Stimulated activated CD4-positive, alpha-beta T cell treated with anti-CD3 and anti-CD28 coated beads, TNF-alpha, amount 100 ng/mL, for 48 hours (primary cell): ENCODE measurements around the gene CHN2.

ENCODE experiments used
- DNase-seq, 3 donors: peaks; one replicate each; pipeline ENCODE4 v3.0.0-alpha.2; 2020; ENCODE audit warnings: low read depth in 3 of 3

The CHN2 gene

DNA sequence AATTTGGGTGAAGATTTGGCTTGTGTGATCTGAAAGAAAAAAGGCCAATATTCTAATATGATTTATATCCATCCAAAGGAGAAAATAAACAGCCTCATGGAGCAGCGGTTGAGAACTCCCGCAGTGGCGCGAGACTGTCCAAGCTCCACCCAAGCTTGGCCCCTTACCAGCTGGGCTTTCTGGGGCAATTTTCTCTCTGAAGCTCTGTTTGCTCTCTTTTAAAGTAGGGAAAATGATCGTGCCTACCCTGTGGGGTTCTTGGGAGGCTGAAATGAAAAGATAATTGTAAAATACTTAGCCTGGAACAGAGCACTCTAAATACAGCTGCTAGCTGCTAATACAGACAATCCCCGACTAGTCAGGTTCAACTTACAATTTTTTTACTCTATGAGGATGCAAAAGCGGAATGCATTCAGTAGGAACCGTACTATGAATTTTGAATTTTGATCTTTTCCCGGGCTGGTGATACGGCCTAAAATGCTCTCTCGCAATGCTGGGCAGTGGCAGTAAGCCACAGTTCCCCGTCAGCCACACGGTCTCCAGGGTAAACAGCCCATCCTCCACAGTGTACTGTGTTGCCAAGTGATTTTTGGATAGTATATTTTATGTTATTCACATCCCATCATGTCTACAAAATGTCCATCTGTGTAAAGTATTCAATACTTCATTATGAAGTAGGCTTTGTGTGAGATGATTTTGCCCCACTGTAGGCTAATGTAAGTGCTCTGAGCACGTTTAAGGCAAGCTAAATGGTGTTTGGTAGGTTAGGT is 137.7 kb downstream of the CHN2 start:
- DNase-seq = no peak

DNA sequence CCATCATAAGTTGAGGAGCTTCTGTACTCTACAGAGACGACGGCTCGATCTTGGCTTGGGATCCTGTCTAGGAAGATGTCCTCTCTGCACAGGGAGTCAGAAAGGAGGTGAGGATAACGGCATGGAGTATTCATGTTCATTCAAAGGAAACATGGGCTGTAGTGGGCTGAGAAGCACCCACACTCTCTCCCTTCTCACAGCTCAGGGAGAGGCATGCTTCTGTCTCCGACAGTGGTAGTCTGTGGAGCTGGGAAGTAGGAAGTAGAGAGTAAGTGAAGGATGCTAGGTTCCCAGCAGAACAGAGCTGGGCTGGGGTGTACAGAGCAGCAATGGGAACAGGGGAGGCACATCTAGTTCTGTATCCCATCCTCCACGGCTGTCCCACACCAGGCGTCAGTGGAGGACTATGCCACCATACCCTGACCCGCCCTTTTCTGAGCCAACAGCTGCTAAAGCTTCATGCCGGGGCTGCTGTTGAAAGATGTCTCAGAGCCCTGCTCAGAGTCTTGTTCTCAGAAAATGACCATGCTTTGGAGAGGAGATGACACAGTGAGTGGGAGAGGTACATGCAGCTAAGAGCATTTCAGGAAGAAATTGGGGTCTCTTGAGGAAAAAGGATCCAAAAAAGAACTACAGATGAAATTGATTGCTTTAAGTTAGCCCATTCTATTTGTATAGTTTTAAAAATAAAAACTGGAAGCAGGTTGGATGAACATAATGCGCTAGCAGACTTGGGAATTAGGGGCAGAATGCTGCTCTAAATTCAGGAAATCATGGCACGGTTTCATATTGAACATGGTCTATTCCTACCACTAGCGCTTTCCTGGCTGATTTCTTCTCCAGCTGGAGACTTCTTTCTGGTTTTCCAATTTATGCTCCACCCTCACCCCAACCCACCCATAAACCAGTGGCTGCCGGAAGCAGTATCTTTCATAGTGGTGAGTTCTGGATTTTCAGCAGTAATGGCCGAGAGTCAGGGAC is 138.6 kb downstream of the CHN2 start:
- no peak for DNase-seq

DNA sequence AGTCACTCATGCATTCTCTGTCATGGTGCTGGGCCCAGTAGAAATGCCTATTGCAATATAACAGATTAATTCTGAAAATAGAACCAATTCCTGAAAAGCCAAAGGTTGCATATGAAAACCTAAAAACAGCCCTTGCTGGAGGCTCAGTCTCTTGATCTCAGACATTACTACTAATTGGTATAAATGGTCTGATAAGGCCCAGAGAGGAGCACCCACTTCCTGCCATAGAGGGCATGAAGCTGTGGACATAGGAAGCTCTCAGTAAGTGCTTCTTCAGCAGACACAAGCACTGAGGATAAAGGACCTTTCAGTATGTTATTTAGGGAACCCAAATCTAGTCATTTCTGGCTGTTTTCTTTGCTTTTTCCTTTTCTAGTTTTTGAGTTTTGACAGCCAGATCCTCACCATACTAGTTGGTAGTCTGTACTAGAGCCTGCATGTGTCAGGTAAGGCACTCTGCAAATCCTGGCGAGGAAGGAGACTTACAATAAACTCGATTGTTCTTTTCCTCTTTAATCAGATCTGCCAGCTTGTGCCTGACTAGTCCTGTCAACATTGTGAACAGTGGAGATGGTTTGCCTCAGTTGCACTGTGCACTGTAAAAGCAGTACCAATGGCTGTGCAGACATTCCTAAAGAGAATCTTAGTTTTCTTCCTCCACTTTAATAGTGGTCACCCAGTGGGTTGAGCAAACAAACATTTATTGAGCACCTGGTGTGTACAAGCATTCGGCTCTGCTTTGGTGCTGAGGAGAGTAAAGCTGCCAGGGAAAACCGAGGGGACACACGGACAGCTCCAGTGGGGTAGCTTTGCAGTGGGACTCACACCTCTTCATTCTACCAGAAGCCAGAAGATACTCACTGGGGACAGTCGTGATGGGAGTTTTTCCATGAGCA is 140.9 kb downstream of the CHN2 start:
- DNase-seq = no peak

DNA sequence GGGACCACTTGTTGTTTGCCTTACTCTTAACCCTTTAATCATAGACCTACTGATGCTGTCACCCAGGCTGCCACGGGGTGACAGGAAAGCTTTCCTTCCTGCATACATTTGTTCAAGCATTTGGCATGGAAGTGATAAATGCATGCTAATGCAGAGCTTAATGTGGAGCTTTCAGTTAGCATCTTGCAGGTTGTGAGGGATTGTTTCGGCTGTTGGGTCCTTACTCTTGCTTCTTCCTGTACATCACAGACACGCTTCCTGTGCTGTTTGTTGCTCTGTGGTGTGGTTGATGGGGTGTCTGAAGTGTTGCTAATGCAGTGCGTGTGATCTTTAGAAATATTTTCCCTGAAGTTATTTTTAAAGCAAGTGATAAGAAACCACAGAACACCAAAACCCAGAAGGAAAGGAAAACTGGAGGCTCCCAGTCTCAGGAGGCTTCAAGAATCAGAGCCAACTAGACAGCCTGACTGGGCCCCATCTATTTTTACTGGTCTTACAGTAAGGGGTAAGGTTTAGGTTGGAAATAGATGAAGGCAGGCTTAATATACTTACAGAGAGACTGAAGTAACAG is 143.1 kb downstream of the CHN2 start:
- peak in 1 of 3 donors; percentile 0 for DNase-seq

DNA sequence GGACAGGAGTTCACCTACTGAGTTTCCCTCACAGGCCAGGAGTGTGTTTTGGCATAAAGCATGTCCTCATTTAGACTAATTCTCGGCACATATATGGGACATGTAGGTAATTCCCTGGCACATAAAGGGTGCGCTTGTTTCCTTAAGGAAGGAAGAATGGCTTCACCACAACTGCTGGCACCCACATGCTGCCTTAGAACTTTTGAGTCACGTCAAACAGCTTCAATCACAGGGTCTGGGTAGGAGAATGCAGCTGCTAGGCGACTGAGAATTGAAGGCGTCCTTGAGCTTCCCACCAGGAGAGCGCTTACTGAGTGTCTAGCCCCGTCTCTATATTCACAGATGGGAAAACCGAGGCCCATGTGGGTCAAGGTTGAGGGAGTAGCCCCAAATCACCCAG is 146.1 kb downstream of the CHN2 start:
- no peak for DNase-seq

DNA sequence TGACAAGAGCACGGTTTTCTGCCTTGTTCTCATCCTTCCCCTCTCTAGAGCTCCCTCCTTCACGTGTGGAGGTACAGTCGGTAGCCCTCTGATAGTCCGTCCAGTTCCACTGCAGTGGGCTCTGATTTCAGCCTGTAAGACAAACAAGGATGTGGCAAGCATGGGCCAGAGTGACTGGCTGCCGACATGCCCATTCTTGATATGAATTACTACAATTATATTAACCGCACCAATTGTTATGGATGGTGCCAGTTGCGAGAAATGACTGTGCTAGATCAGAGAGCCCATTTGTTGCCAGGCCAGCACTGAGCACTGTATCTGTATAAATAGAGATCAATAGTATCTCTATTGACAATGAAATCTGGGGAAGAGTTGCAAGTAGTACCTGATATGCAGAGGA is 146.6 kb downstream of the CHN2 start:
- DNase-seq = no peak

DNA sequence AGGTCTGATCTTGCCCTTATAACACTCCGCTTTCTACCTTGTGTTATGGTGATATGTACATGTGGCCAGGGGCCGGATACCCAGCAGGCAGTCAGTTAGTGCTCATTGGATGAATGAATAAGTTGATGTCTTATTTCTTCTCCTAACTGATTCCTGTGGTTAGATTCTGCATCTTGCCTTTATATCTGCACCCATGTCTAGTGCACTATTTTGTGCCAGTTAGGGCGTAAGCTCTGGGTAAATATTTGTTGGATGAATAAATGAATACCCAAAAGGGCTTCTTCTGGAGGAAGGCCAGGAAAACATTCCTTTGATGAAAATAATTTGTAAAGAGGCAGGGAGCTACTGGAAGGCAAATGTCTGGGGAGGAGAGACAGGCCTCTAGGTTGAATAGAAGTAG is 148.2 kb downstream of the CHN2 start:
- DNase-seq = no peak

DNA sequence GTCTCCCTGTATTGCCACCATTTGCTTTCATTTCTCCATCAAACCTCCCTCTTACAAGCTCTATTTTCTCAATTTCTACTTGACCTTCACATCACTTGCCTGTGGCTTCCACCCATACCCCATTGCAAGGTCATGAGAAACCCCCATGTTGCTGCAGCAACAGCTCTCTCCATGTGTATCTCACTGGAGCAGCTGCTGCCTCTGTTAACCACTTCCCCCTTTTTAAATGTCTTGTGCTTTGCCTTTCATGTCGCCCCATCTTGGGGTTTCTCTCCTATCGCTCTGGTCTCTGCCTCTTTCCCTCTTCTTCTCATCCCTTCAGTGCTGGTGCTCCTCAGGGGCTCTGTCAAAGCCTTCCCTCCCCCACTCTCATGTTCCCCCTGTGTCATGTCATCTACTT is 148.8 kb downstream of the CHN2 start:
- DNase-seq = no peak

DNA sequence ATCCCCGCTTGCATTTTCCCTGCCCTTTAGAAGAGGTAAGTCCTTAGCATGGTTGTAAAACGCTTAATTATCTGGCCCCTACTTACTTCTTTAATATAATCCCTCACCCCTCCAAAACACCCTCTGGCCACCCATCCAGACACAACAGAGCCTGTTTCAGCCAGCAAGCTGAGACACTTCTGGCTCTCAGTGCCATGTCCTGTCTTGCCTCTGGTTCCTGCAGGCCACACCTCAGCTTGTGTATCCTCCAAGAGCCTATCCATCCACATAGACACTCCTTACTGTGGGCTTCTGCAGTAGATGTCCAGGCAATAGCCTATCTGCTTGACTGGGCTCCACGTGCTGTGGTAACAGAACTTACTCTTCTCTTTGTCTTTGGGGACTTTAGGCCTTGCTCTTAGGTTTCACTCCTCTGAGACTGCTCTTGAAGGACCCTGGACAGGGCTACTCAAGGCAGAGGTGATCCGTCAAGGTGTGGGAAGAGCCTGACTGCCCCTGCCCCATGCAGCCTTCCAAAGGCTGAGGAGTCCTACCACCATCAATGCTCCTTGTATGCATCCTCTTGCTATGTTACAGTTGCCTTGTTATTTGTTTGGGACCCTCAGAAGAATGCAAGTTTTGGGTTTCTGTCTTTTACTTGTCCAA is 149.9 kb downstream of the CHN2 start:
- no peak for DNase-seq

DNA sequence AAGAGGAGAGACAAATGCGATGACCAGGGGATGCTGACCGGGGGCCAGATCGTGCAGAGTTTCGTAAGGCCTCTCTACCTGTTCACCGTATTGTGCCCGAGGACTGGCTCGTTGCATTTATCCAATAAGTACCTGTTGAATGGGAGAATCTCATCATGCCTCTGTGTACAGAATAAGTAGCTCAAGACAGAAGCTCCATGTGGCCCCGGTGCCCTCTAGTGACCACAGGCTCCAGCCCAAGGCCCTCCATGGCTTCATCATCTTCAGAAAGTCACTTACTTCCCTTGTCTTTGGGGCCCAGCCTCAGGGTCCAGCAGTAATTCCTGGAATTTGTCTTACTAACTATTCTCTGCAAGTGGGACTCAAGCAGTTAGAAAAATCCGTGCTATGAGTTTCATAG is 151.0 kb downstream of the CHN2 start:
- no peak for DNase-seq

DNA sequence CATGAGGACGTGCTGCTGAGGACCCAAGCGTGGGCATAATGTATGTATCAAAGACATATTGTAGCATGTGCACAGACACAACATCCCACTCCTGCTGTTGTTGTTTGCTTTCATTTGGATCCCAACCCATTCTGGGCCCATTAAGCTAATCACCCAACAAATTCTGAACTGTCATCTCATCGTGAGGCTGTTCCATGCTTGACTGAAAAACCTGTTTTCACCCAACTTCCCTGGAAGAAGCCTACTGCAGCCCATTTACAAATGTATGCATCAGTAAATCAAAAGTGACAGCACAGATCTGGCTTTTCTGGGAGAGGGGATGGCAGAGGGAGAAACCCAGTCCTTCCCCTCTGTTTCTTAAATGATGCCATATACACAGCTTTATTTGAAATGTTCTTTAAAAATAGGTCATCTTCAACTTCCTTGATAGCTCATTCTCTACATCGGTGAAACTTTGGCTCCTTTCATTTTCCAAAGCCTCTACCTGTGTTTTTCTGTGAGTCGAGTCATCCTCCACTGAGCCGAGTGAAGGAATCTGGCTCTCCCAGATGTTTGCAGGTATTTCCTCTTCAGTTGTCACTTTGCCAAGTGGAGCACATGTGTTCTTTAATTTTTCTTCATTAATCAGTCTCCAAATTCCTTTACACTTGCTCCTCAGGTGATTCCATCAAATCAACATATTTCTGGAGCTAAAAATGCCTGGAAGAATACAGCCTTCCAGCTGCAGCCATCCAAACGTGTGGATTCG is 151.8 kb downstream of the CHN2 start:
- DNase-seq = no peak

DNA sequence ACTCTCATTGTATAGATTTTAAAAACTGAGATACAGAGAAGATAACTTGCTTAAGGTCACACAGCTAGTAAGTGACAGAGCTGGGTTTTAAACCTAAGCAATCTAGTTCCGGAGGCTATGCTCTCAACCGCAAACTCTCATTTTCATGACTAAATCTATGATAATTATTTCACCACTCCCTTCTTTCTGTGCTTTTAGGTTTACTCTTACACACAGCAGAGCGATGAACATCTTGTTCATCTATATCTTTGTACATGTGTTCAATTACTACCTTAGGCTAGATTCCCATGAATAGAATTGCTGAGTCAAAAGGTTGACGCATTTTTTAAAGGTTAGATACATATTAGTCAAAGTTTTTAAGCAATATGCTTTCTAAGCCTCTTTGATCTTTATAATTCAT is 154.8 kb downstream of the CHN2 start:
- no peak for DNase-seq

DNA sequence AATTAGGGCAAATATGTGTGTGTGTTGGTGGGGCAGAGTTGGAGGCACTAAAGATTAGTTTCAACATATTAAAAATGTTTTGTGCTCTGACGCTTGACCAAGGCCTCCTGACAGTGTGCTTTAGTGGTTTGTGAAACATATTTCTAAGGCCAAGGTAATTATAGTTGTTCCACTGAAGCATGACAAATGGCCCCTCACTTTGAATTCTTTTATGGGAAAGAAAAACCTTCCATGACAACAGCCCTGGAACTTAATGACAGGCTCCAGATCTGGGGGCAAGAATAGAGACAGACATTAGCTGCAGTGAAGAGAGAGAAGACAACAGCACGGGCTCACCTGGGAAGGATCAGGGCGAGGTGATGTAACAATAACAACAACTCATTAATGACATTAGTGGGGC is 155.8 kb downstream of the CHN2 start:
- DNase-seq = no peak

DNA sequence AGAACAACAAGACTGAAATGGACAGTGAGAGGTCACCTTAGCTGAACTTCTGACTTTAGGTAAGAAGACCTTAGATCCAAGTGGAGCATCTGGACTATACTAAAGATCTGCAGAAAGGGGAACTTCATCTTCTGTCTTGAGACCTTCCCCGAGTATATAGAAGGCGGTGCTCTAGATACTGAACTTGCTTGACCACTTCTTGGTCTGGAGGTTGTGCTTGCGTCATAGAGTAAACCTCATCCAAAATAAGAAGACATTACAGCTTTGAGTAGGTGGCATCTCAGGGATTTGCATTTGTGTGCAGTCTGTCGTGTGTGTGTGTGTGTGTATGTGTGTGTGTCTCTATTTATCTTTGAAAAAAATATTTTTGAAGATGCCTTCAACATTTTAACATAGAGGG is 157.5 kb downstream of the CHN2 start:
- no peak for DNase-seq

DNA sequence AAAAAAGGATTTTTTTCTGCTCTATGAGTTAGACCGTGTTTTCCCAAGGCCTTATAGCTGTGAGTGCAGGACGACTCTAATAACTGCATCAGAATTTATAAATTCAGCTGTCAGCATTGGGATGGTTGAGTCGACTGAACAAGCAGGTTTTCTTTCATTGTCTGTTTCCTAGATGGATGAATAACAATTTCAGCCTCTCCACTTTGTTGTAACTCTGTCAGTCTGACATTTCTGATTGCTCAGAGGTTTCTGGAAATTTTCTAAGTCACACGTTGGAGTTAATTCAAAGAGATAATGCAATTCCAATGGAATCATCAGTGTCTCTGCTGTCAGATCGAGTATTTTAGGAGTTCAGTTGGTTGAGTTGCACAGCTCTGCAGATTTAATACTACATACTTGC is 159.2 kb downstream of the CHN2 start:
- DNase-seq = no peak

DNA sequence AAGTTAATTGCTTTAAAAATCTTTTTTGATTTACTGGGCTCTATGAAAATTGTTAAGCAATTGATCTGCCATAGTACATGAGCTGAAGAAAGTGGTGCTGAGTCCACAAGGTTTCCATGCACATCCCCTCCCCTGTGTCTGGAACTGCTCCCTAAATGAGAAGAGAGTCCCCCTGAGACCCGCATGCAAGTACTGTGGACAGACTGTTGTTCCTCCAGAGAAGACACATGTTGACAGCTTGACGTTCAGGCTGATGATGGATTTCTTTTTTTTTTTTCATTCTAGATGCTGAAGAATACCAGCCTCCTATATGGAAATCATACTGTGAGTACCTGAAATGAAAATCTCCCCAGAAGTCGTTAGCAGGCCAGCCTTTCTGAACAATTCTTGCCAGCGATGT is 159.8 kb downstream of the CHN2 start:
- DNase-seq = no peak

DNA sequence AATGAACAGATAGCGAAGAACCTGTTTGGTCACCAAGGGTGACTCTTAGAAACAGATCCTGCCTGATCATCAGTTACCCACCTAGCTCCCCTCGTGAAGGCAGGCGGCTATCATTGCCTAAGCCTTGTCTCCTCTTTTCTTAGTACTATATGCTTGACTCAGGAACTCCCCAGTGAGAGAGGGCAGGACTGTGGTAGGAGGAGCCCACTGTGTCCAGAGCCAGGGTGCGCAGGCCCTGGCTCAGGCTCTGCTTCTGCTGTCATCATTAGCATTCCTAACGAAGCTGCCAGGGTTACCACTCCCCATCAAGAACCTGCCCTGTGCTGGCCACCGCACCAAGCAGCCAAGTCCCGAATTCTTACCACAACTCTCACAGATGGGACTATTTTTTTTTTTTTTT is 160.8 kb downstream of the CHN2 start:
- no peak for DNase-seq

DNA sequence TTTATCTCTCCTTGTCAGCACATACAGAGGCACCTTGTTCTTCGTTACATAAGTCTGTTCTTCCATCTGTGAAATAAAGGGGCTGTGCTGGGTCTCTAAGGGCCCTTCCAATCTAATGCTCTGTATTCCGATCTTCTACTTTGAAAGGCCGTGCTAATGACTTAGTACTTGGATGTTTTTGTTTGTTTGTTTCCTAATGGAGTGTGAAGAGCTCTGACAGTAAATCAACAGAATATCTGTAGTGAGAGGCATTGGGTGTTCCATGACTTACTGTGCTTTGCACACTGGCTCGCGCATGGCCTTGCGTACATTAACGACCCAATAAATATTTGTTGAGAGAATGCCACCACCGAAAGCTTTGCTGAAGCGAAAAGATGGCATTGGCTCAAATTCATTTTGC is 162.1 kb downstream of the CHN2 start:
- DNase-seq = no peak

DNA sequence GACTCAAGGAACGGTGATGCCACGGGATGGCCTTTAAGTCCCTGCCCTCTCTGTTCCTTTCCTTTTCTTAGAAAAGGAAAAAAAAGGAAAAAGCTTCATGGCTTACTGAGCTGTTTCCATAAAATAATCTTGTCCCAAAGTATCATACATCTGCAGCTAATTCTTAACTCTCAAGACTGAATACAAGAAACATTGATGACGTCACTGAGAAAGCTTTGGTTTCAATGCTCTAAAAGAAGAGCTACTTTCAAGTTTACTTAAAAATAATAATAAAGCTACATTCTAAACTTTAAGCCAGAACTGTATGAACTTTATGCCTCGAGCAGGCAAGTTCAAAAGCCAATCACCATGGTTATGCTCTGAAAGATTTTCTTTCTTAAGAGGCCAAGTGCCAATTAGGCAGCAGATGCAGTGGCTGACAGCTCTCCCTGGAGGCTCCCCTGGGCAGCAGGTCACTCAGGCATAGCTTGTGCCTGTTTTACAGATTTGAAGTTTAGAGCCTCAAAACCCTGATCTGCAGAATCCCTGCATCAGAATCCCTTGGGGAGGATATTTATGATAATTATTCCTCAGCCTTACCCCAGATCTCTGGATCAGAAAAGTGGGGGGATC is 165.0 kb downstream of the CHN2 start:
- DNase-seq = no peak
